GM19351 (cell line): ENCODE results near the gene PGLYRP2.

ENCODE experiments used
- ATAC-seq: cut with Tn5 transposase; IDR thresholded peaks from one replicate; pipeline ENCODE4 v1.9.1; 2021; ENCODE audit warnings: mild to moderate bottlenecking, moderate library complexity; ENCODE audit not compliant: unreplicated experiment

Gene PGLYRP2

DNA sequence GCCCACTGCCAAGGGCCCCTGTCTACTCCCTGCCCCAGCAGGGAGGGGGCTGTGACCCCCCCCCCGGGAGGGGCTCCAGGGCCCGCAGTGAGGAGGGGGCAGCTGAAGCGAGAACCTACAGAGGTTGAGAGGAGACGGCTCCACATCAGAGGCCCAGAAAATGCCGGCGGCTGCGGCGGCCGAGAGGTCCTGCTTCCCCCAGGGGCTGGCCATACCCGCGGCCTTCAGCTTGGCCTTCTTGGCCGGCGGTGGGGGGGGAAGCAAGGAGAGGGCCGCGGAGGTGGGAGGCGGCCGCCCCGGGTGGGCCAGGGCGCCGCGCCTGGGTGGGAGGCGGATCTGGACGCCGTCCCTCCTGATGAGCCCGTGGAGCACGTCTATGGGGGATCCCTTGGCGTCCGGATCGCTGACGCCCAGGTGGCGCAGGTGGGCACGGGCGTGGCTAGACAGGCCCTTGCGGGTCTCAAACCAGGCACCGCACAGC is 51.3 kb downstream of the PGLYRP2 start:
- no peak for ATAC-seq

DNA sequence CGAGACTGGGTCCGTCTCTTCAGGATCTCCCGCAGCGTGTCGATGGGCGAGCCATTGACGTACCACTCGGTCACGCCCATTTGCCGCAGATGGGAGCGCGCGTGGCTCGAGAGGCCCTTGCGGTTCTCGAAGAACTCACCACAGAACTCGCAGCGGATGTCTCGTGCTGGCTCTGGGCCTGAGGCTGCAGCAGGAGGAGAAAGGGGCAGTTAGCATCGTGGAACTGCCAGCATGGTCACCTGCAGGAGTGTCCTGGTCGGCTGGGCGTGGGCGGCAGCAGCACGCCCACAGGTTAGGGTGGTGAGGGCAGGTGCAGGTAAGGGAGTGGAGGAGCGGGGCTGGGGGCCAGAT is 52.0 kb downstream of the PGLYRP2 start:
- ATAC-seq: no peak

DNA sequence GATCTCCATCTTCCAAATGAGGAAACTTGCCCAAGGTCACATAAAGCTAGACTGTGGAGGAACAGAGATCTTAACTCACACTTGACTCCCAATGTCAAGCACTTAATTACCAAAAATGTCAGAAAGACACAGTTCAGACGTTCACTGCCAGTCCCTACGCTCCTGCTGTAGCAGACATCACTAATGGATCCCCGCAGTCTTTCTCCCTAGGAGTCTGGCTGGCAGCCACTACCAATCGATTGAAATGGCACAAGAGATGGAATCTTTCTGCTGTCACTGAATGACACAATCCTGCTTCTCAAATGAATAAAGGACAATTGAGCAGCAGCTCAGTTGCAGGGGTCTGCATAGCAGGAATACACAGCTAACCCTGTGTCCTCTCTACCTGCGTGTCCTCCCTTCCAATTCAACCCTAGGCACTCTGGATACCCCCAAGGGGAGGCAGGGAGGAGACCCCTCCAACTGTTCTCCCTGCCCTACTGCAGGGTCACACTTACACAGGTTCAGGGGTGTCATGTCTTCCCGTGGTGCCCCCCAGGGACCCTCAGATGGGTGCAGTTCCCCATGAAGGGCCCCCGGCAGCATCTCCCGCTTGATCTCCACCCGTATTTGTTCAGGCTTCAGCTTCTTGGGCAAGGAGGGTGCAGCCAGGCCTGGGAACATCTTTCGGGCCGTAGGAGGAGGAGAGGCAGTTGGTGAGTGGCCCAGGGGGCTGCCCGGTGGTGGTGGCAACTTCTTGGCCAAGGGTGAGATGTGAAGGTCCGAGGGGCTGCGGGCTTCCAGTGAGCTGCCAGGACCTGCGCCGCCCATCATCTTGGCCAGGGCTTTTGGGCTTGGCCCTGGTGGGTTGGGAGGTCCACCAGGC is 52.6 kb downstream of the PGLYRP2 start:
- ATAC-seq: no peak

DNA sequence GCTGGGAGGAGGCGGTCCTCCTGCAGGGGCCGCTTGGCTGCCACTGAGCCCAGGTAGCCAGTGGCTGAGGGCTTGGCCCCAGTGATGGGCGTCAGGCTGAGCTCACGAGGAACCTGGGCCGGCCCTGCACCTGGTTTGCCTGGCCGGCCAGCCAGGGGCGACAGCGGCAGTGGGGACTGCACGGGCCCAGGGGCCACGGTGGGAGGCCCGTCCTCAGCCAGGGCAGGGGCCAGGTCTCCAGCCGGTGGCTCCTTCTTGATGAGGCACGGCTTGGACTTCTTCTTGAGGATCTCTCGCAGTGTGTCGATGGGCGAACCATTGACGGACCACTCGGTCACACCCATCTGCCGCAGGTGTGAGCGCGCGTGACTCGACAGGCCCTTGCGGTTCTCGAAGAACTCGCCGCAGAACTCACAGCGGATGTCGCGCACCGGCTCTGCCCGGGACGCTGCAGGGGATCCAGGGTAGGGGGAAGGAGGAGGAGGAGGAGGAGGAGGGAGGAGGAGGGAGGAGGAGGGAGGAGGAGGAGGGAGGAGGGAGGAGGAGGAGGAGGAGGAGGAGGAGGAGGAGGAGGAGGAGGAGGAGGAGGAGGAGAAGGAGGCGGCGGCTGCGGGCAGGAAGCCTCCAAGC is 53.9 kb downstream of the PGLYRP2 start:
- no peak for ATAC-seq

DNA sequence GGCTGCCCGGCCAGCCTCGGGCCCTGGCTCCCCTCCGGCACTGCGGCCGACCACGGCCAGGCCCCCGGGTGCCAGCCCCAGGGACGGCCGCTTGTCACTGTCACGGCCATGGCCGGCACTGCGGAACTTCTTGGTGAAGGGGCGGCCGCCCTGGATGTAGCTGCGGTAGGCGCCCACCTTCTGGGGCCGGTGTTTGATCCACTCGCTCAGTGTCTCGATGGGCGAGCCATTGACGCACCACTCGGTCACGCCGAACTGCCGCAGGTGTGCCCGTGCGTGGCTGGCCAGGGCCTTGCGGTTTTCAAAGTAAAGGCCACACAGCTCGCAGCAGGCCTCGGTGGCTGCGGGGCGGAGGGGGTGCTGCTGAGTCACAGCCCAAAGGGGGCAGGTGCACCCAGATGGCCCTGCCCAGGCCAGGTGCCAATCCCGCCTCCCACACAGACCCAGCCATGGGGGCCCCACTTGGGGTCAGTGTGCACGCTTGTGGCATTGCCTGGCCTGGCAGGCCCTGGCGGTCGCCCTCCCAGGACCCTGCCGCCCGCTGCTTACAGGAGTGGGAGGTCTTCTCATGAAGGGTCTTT is 54.5 kb downstream of the PGLYRP2 start:
- no peak for ATAC-seq

DNA sequence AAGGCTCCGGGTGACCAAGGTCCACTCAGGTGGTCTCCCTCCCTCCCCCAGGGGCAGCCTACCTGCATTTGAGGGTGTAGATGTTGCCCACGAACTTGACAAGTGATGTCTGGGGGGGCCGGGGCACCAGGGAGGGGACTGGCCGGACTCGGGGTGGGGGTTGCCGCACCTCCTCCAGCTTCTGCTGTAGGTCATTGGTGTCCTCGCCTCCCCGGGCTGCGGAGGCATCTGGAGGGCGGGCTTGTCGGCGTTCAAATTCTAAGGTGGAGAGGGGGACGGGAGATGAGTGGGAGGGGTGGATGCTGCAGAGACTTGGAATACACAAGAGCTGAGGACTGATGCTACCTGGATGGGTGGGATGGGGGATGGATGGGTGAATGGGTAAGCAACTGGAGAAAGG is 55.2 kb downstream of the PGLYRP2 start:
- no peak for ATAC-seq

DNA sequence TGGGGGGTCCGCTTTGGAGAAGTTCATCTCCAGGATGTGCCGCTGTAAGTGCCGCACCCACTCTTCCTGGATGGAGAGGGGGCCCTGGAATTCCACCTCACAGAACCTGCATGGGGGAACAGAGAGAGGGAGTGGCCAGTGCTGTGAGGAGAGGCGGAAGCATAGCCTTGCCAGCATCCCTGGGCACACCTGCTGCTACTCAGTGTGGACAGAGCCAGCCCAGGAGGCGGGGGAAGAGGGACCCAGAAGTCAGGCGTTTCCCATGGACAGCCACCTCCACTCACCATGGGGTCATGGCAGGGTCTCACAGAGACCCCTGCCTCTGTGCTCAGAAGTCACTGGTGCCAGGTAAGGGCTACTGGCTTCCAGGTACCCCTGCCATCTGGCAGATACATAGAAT is 56.2 kb downstream of the PGLYRP2 start:
- ATAC-seq: no peak

DNA sequence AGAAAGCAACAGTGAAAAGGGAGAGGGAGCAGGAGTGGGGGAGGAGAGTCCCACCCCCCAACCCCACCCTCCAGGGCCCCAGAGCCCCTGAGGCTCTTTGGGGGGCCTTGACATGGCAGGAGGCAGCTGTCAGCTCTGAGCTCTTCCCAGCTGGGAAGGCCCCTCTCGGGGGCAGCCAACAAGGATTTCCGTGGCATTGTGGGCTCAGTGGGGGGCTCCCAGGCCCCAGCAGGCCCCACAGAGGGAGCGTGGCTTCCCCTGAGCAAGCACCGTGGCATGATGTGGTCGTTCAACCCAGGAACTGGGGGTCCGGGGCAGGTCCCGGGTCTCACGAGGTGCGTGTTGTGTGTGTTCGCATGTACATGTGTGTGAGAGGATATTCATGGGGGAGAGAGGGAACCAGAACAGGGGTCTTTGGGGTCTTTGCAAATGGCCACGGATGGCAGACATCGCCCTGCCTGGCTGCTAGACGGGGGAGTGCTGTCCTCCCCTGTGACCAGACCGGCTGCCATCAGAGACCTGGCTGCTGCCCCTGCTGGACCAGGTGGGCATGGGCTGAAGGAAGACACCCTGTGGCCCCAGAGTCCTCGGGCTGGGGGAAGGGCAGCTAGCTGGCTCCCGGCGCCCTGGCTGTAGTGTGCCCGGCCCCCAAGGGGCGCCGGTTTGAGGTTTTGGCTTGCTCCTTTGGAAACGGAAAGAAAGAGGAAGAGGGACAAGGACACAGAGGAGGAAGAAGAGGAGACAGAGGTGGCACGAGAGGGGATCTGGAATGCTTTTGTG is 56.8 kb downstream of the PGLYRP2 start:
- no peak for ATAC-seq

DNA sequence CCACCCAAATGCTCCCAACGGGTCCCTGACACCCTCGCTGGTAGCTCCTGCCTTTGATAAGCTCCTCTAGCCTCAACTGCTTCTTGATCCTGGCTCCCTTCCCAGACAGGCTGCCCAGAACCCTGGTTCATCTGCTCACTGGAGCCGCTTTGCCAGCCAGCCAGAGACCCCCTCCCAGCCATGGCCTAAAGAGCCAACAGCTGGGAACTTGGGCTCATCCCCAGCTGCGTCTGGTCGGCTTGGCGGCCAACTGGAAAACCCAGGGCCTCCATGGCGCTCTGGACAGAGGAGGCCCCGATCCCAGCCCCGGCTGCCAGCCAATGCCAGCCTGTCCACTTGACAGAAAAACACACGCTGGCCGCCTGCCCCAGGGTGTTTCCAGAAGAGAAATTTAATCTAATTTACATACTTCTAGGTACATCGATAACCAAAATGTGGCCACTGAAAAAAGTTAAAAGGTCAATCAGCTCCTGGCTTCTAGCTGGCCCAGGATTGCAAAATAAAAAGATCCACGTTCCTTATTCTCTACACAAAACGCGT is 57.5 kb downstream of the PGLYRP2 start:
- no peak for ATAC-seq

DNA sequence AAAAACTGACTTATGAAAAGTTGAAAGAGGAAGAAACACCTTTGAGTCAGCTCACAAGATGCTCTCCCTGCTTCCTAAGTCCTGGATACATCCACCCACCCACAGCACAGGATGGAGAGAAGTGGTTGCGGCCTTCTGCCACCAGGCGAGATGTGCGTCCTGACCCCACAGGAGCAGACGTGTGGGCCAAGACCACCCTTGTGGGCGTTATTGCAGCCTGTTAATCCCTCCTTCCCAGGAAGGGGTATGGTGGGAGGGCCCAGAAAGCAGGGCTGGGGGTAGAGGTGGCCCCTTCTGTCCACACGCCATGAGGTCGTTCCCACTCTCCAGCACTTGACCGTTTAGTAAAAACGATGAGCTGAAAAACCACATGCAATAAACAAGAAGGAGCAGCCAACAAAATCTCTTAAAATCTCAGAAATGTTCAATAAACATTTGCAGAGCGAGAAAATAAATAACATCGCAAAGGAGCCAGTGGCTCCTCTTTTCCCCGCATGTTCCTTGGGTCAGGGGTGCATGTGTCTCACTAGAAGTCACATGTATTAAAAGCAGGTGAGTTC is 58.1 kb downstream of the PGLYRP2 start:
- ATAC-seq: no peak

DNA sequence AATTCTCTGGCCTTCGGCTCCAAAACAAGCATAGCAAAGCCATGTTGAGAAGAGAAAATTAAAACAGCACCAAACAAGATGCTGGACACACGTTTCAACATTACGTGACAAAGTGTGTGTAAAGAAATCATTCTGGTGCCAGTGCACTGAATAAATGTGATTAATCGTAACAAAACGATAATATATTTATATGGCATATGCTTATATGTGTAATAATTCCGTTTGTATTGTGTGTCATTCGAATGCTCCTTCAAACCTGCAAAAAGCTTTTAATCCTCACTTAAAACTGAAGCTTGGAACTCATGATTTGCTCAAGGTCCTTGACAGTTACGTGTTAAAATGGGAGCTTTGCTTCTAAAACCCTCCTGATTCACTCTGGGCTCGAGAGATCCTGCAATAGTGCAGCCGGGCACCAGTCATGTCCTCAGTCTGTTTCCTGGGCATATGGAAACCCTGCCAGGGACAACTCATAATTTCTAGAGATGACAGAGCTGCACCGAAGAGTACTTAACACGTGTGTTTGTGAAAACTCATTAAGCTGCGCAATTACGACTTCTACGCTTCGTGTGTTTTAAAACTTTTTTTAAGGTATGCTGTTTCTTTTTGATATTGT is 59.8 kb downstream of the PGLYRP2 start:
- no peak for ATAC-seq
